Keratinocyte (primary cell): ENCODE data around the gene CALML5. TPM values are rescaled to one million over a fixed set of nuclear protein-coding genes. Genes with fewer than 3 reads are reported as not detected.

Experiments used
- DNase-seq: peaks from one replicate; pipeline ENCODE4 v3.0.0-alpha.2; 2011; ENCODE audit warnings: low read depth, missing footprints, low spot score
- FAIRE-seq: peaks from 2 replicates; lab custom pipeline; 2011; peaks lifted over from hg19 to GRCh38; lab: Jason Lieb, UNC
- H2AFZ ChIP-seq: 2 replicates; pipeline ENCODE4 v1.6.0; 2012; ENCODE audit warnings: low read length, control low read depth, inconsistent platforms; ENCODE audit not compliant: control insufficient read depth
- H3K27ac ChIP-seq: 2 replicates; pipeline ENCODE4 v1.5.1; 2011; ENCODE audit warnings: low read length; ENCODE audit not compliant: control insufficient read depth, insufficient read depth
- H3K27me3 ChIP-seq: 3 replicates; pipeline ENCODE4 v1.6.0; 2011; ENCODE audit warnings: low read length; ENCODE audit not compliant: control insufficient read depth, insufficient read depth; ENCODE audit errors: extremely low read depth
- H3K36me3 ChIP-seq, 2 experiments: 2 replicates in 1 of 2; 3 replicates in 1 of 2; pipeline ENCODE4 v1.5.1; 2011; ENCODE audit warnings: low read length in 2 of 2, mild to moderate bottlenecking in 1 of 2; ENCODE audit not compliant: control insufficient read depth in 2 of 2, insufficient read depth in 2 of 2; ENCODE audit errors: extremely low read depth in 1 of 2
- H3K4me1 ChIP-seq: 3 replicates; pipeline ENCODE4 v1.5.1; 2011; ENCODE audit warnings: low read length; ENCODE audit not compliant: control insufficient read depth, insufficient read depth; ENCODE audit errors: extremely low read depth
- H3K4me2 ChIP-seq: 3 replicates; pipeline ENCODE4 v1.6.0; 2011; ENCODE audit warnings: low read depth, low read length; ENCODE audit not compliant: control insufficient read depth, insufficient read depth; ENCODE audit errors: extremely low read depth
- H3K4me3 ChIP-seq, 3 experiments: fragments of 200-600 bp in 1 of 3; sonication (generic) in 1 of 3; 2 replicates in 2 of 3; 3 replicates in 1 of 3; pipeline ENCODE4 v1.5.1; 2011 to 2016; ENCODE audit warnings: low read length in 3 of 3, mild to moderate bottlenecking in 3 of 3, control low read depth in 2 of 3, inconsistent platforms in 1 of 3, low read depth in 1 of 3, mixed read lengths in 1 of 3, mixed run types in 1 of 3, moderate library complexity in 1 of 3; ENCODE audit not compliant: control insufficient read depth in 2 of 3, insufficient read depth in 2 of 3; ENCODE audit errors: extremely low read depth in 1 of 3
- H3K79me2 ChIP-seq: 2 replicates; pipeline ENCODE4 v1.6.0; 2012; ENCODE audit warnings: low read length; ENCODE audit not compliant: control insufficient read depth, insufficient read depth
- H3K9ac ChIP-seq: 3 replicates; pipeline ENCODE4 v1.6.0; 2011; ENCODE audit warnings: low read length; ENCODE audit not compliant: control insufficient read depth, insufficient read depth; ENCODE audit errors: extremely low read depth
- H3K9me1 ChIP-seq: 3 replicates; pipeline ENCODE4 v1.6.0; 2011; ENCODE audit warnings: low read length; ENCODE audit not compliant: control insufficient read depth, insufficient read depth; ENCODE audit errors: extremely low read depth
- H3K9me3 ChIP-seq: 2 replicates; pipeline ENCODE4 v1.5.1; 2012; ENCODE audit warnings: low read depth, low read length; ENCODE audit not compliant: control insufficient read depth
- H4K20me1 ChIP-seq: 3 replicates; pipeline ENCODE4 v1.6.0; 2011; ENCODE audit warnings: low read length; ENCODE audit not compliant: control insufficient read depth, insufficient read depth; ENCODE audit errors: extremely low read depth
- CTCF ChIP-seq, 3 experiments: IDR thresholded peaks in 1 of 3; conservative IDR thresholded peaks in 1 of 3; optimal IDR thresholded peaks in 1 of 3; 2 replicates in 2 of 3; 3 replicates in 1 of 3; pipeline versions ENCODE3 to v1.5.1; 2011; ENCODE audit warnings: low read length in 3 of 3, mild to moderate bottlenecking in 3 of 3, moderate library complexity in 2 of 3, control low read depth in 1 of 3, inconsistent platforms in 1 of 3; ENCODE audit not compliant: insufficient read depth in 2 of 3; ENCODE audit errors: extremely low read depth in 1 of 3
- EZH2 ChIP-seq: IDR thresholded peaks from one replicate; pipeline ENCODE4 v1.6.1; 2012; ENCODE audit warnings: inconsistent platforms, mild to moderate bottlenecking, low read length, moderate library complexity
- dilution Hi-C: fragments of 300-500 bp; cut with MboI; formaldehyde crosslinking; loops from one replicate; pipeline ENCODE4 v1.7.0; 2020; ENCODE audit warnings: low sequenced_read_pairs; ENCODE audit not compliant: extremely low pct_ligation_motif_present
- polyA plus RNA-seq, 5 experiments: library from polyadenylated mRNA; depleted of rRNA in 3 of 5; stranded (reverse) in 3 of 5; stranded (forward) in 1 of 5; unstranded in 1 of 5; fragments of >200 nt; gene quantifications; 1 replicate in 1 of 5; 2 replicates in 3 of 5; 3 replicates in 1 of 5; pipeline versions ENCODE4 v1.2.1 to v1.2.3, GENCODE V29; 2011 to 2012; ENCODE audit warnings: missing spikeins in 2 of 5, low read depth in 1 of 5, low replicate concordance in 1 of 5

Gene CALML5
- polyA plus RNA-seq, 1 donor (not counting 4 experiments of a cell fraction or from before 2014, with no cell fraction given), result 5.7 TPM

GRCh38 chr10:5525561-5526341 is 26.4 kb upstream of the CALML5 start:
- Histone ChIP-seq H3K79me2 (no peaks in the 10 kb centered on the region), H3K4me2 (peak overlapping the region; percentile 76), H3K9me3 (no peaks in the 10 kb centered on the region), H3K36me3 (no peaks in the 10 kb centered on the region), H4K20me1 (no peaks in the 10 kb centered on the region), H3K9ac (peak overlapping the region; percentile 52), H2AFZ (no peak overlapping the region), H3K27me3 (no peaks in the 10 kb centered on the region), H3K9me1 (no peaks in the 10 kb centered on the region), H3K4me3 (peak overlapping the region; percentile 33 to 60 (median 42)), H3K4me1 (peaks cover 31% of the 10 kb centered on the region), H3K27ac (peak overlapping the region; percentile 40)
- TF ChIP-seq CTCF (optimal IDR thresholded peaks at IDR 0.05 in 1 of 3, IDR thresholded peaks at IDR 0.05 in 1 of 3, conservative IDR thresholded peaks at IDR 0.05 in 1 of 3; ENCODE audit: extremely low read depth in 1 of 3, insufficient read depth in 2 of 3, low read length in 3 of 3), result no peak
- TF ChIP-seq EZH2, result no peak
- FAIRE-seq (peak; percentile 93), DNase-seq (no peak)
- dilution Hi-C loops, result no loop called here

GRCh38 chr10:5524641-5525560 is 25.5 kb upstream of the CALML5 start, which contains the start of gene CALML3:
Gene CALML3, plus strand, starts transcription at chr10:5524961. Its CDS starts 125 bp downstream, at chr10:5525086.
- H3K9me1 ChIP-seq, result no peaks in the 10 kb centered on the region
- no peak for TF ChIP-seq EZH2
- TF ChIP-seq CTCF (optimal IDR thresholded peaks at IDR 0.05 in 1 of 3, IDR thresholded peaks at IDR 0.05 in 1 of 3, conservative IDR thresholded peaks at IDR 0.05 in 1 of 3; ENCODE audit: extremely low read depth in 1 of 3, insufficient read depth in 2 of 3, low read length in 3 of 3), result no peak
- H4K20me1 ChIP-seq, result no peaks in the 10 kb centered on the region
- peak within 1 kb of the TSS; percentile 46 for H2AFZ ChIP-seq
- H3K9me3 ChIP-seq, result no peaks in the 10 kb centered on the region
- no peaks in the 10 kb centered on the region for H3K27me3 ChIP-seq
- no peaks in the 10 kb centered on the region for H3K79me2 ChIP-seq
- DNase-seq (no peak), FAIRE-seq (peak; percentile 34)
- H3K4me3 ChIP-seq, result peak within 1 kb of the TSS; percentile 33 to 60 (median 42)
- peak within 1 kb of the TSS; percentile 40 for H3K27ac ChIP-seq
- dilution Hi-C loops, result no loop called here
- peak within 1 kb of the TSS; percentile 76 for H3K4me2 ChIP-seq
- H3K9ac ChIP-seq, result peak within 1 kb of the TSS; percentile 52
- peaks cover 31% of the 10 kb centered on the region for H3K4me1 ChIP-seq
- H3K36me3 ChIP-seq, result no peaks in the 10 kb centered on the region
